GM19025 (cell line): ENCODE data around the gene FARS2.
"Not testable (repeated sequence)": the region's sequence is repeated elsewhere in the genome, so short reads cannot be mapped to it uniquely, and the experiment has no call there.

ENCODE experiments used
- ATAC-seq: cut with Tn5 transposase; IDR thresholded peaks from one replicate; pipeline ENCODE4 v1.9.1; 2021; ENCODE audit warnings: mild to moderate bottlenecking, low read depth, moderate library complexity; ENCODE audit not compliant: unreplicated experiment

The FARS2 gene

GRCh38 chr6:5557506-5557905, 296.2 kb downstream of the FARS2 start:
- ATAC-seq, result no peak

- ATAC-seq, result no peak
These were observed 298.3 kb downstream of the FARS2 start for GRCh38 chr6:5559651-5560050.

- ATAC-seq, result no peak
These were observed 301.0 kb downstream of the FARS2 start for GRCh38 chr6:5562277-5562676.

GRCh38 chr6:5563086-5563485, 301.8 kb downstream of the FARS2 start:
- no peak for ATAC-seq

- not testable (repeated sequence) for ATAC-seq
These were observed 303.4 kb downstream of the FARS2 start for GRCh38 chr6:5564746-5565145.

GRCh38 chr6:5565971-5566370, 304.7 kb downstream of the FARS2 start:
- no peak for ATAC-seq

- peak; percentile 57 for ATAC-seq
These were observed 305.4 kb downstream of the FARS2 start for GRCh38 chr6:5566718-5567117.

GRCh38 chr6:5567352-5567751, 306.0 kb downstream of the FARS2 start:
- ATAC-seq, result no peak

GRCh38 chr6:5567890-5568289, 306.6 kb downstream of the FARS2 start:
- ATAC-seq, result no peak

GRCh38 chr6:5569491-5569890, 308.2 kb downstream of the FARS2 start:
- no peak for ATAC-seq

GRCh38 chr6:5570641-5571040, 309.3 kb downstream of the FARS2 start:
- no peak for ATAC-seq

GRCh38 chr6:5580736-5581581, 319.6 kb downstream of the FARS2 start:
- ATAC-seq, result no peak

GRCh38 chr6:5582762-5583161, 321.4 kb downstream of the FARS2 start:
- no peak for ATAC-seq

GRCh38 chr6:5583528-5583927, 322.2 kb downstream of the FARS2 start:
- ATAC-seq, result no peak

GRCh38 chr6:5584078-5584482, 322.8 kb downstream of the FARS2 start:
- ATAC-seq, result no peak

GRCh38 chr6:5587648-5588047, 326.3 kb downstream of the FARS2 start:
- ATAC-seq, result no peak

GRCh38 chr6:5589422-5590141, 328.3 kb downstream of the FARS2 start:
- ATAC-seq, result no peak

- ATAC-seq, result no peak
These were observed 328.9 kb downstream of the FARS2 start for GRCh38 chr6:5590187-5590586.

- no peak for ATAC-seq
These were observed 331.7 kb downstream of the FARS2 start for GRCh38 chr6:5592886-5593519.

- no peak for ATAC-seq
These were observed 333.9 kb downstream of the FARS2 start for GRCh38 chr6:5595184-5595583.

- ATAC-seq, result no peak
These were observed 336.1 kb downstream of the FARS2 start for GRCh38 chr6:5597413-5597812.
